A549 (cell line): ENCODE results near the gene MARCHF7. TPM values are rescaled to one million over a fixed set of nuclear protein-coding genes. Genes with fewer than 3 reads are reported as not detected.

Experiments used
- ATAC-seq, 2 experiments: fragments of 200-7000 bp in 1 of 2; fragments of >200 bp in 1 of 2; cut with Nextera tagmentation in 1 of 2; cut with Tn5 transposase in 1 of 2; 3 replicates each; pipeline versions ENCODE4 v1.8.0 to v1.9.1; 2018 to 2020; ENCODE audit warnings: mild to moderate bottlenecking in 1 of 2, moderate library complexity in 1 of 2
- CTCF ChIA-PET: fragments of 300-600 bp; sonication (Branson Sonifier 250); formaldehyde crosslinking; extraction: SDS; loops from one replicate; lab custom pipeline; 2021; ENCODE audit warnings: antibody characterized with exemption, inconsistent platforms; lab: Yijun Ruan, JAX
- POLR2A ChIA-PET: fragments of 350-600 bp; formaldehyde crosslinking; extraction: SDS; loops from one replicate; lab custom pipeline; 2021; ENCODE audit warnings: antibody characterized with exemption, inconsistent platforms; lab: Yijun Ruan, JAX
- DNase-seq, 2 experiments: peaks; one replicate each; pipeline versions ENCODE4 v3.0.0 to v3.0.0-alpha.2; 2011 to 2016; ENCODE audit warnings: low read depth in 1 of 2, low spot score in 1 of 2
- FAIRE-seq: peaks from 2 replicates; lab custom pipeline; 2011; peaks lifted over from hg19 to GRCh38; lab: Jason Lieb, UNC
- H3K27ac ChIP-seq, 2 experiments: fragments of >200 bp; sonication (Bioruptor Twin); formaldehyde crosslinking; 3 replicates each; pipeline ENCODE4 v1.5.1; 2016 to 2017
- H3K4me1 ChIP-seq: fragments of >200 bp; sonication (Bioruptor Twin); formaldehyde crosslinking; 3 replicates; pipeline ENCODE4 v1.6.1; 2016
- H3K4me2 ChIP-seq: fragments of >200 bp; sonication (Bioruptor Twin); formaldehyde crosslinking; 3 replicates; pipeline ENCODE4 v1.6.1; 2016
- H3K4me3 ChIP-seq: fragments of >200 bp; sonication (Bioruptor Twin); formaldehyde crosslinking; 3 replicates; pipeline ENCODE4 v1.5.1; 2016
- H3K9me3 ChIP-seq: fragments of >200 bp; sonication (Bioruptor Twin); formaldehyde crosslinking; 3 replicates; pipeline ENCODE4 v1.6.1; 2016
- FOSB ChIP-seq: fragments of 250-450 bp; sonication (Bioruptor Pico); IDR thresholded peaks from 2 replicates; pipeline ENCODE4 v1.5.0; 2020; ENCODE audit warnings: mild to moderate bottlenecking, moderate library complexity
- HOXB13 ChIP-seq: fragments of 250-450 bp; sonication (Bioruptor Pico); IDR thresholded peaks from 2 replicates; pipeline ENCODE4 v1.5.0; 2020; ENCODE audit warnings: low read depth, mild to moderate bottlenecking, moderate library complexity
- HOXB5 ChIP-seq: fragments of 250-450 bp; sonication (Bioruptor Pico); IDR thresholded peaks from 2 replicates; pipeline ENCODE4 v1.5.0; 2020; ENCODE audit warnings: mild to moderate bottlenecking, moderate library complexity
- JUN ChIP-seq, 2 experiments: fragments of >200 bp; sonication (Bioruptor Twin); formaldehyde crosslinking; IDR thresholded peaks; 2 replicates in 1 of 2; 3 replicates in 1 of 2; pipeline ENCODE4 v1.6.1; 2016 to 2017
- MAFK ChIP-seq: fragments of 450-650 bp; IDR thresholded peaks from 2 replicates; pipeline ENCODE4 v1.6.1; 2014; ENCODE audit not compliant: partially characterized antibody
- NFE2L2 ChIP-seq: fragments of 150-350 bp; conservative IDR thresholded peaks from 2 replicates; pipeline ENCODE4 v1.6.1; 2014; ENCODE audit warnings: low read length
- NR3C1 ChIP-seq: fragments of >200 bp; sonication (Bioruptor Twin); formaldehyde crosslinking; IDR thresholded peaks from 3 replicates; pipeline ENCODE4 v1.6.1; 2017
- RARB ChIP-seq: fragments of 250-450 bp; sonication (Bioruptor Pico); IDR thresholded peaks from 2 replicates; pipeline ENCODE4 v1.8.0; 2021; ENCODE audit warnings: mild to moderate bottlenecking, moderate library complexity
- REST ChIP-seq: fragments of 200-600 bp; sonication (generic); IDR thresholded peaks from 2 replicates; pipeline ENCODE4 v1.6.1; 2016; ENCODE audit warnings: antibody characterized with exemption, mild to moderate bottlenecking, moderate library complexity
- SREBF2 ChIP-seq: fragments of 450-650 bp; IDR thresholded peaks from 2 replicates; pipeline ENCODE4 v1.6.1; 2014; ENCODE audit warnings: mild to moderate bottlenecking, moderate library complexity
- TFCP2L1 ChIP-seq: fragments of 250-450 bp; sonication (Bioruptor Pico); IDR thresholded peaks from 2 replicates; pipeline ENCODE4 v1.5.0; 2021; ENCODE audit warnings: mild to moderate bottlenecking
- TP53 ChIP-seq: fragments of 250-450 bp; sonication (Bioruptor Pico); IDR thresholded peaks from 2 replicates; pipeline ENCODE4 v1.5.0; 2021; ENCODE audit warnings: mild to moderate bottlenecking, moderate library complexity
- ZC3H11A ChIP-seq: fragments of 450-650 bp; IDR thresholded peaks from 2 replicates; pipeline ENCODE4 v1.6.1; 2014; ENCODE audit warnings: antibody characterized with exemption, mild to moderate bottlenecking
- WGBS: methylation state at CpG from one replicate; pipeline ENCODE4 v1.1.6; 2017; ENCODE audit errors: missing lambda C conversion rate; 5-methylcytosine and 5-hydroxymethylcytosine counted together
- polyA plus RNA-seq, 4 experiments: library from polyadenylated mRNA; depleted of rRNA in 3 of 4; stranded (reverse); fragments of >200 nt; fragmentation: RNase III in 1 of 4; extraction: RNeasy Plus Mini Kit Qiagen cat#74134 plus additional on column Dnase treatment in 1 of 4; gene quantifications; 2 replicates in 3 of 4; 3 replicates in 1 of 4; pipeline ENCODE4 v1.2.3, GENCODE V29; 2011 to 2017
- TF ChIP-seq, protein P1 (sequence below): fragments of >200 bp; sonication (Bioruptor Twin); formaldehyde crosslinking; IDR thresholded peaks from 3 replicates; pipeline ENCODE4 v1.6.1; 2016

Gene MARCHF7
- polyA plus RNA-seq, 2 of the 4 experiments (the other 2 are of a cell fraction) = 64.3 to 66.4 TPM

DNA sequence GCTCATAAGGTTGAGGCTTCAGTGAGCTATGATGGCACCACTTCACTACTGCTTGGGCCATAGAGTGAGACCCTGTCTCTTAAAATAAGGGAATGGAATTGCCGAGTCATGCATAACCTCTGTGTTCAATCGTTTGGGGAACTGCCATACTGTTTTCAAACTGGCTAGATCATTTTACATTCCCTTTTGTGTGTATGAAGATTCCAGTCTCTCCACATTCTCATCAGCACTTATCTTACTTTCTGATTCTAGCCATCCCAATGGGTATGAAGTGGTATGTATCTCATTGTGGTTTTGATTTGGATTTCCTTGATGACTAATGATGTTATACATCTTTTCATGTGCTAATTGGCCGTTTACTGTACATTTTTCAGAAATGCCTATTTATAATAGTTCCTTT is 23.7 kb downstream of the MARCHF7 start:
- CTCF ChIA-PET = interaction anchor here (1.1 kb wide), 1 partner anchor 15 kb away, joined by 4 read pairs; no protein-coding TSS in a partner anchor
- ATAC-seq (no peak), FAIRE-seq (no peak), DNase-seq (no peak)
- peak; percentile 73 for TF ChIP-seq NFE2L2
- peak; percentile 80 for TF ChIP-seq MAFK
- no peak for TF ChIP-seq JUN (IDR thresholded peaks at IDR 0.05)
- TF ChIP-seq NR3C1 = no peak
- no peak for TF ChIP-seq TFCP2L1 (CRISPR knock-in tag)
- no peak overlapping the region for H3K4me2 ChIP-seq
- WGBS = 63% methylated on average over 3 of the region's 3 CpGs
- peak overlapping the region in 1 of 2 experiments; percentile 72; a peak in 4 of 6 replicates for H3K27ac ChIP-seq
- POLR2A ChIA-PET = interaction anchor here (1.6 kb wide), 1 partner anchor 120 kb away, joined by 9 read pairs; the partner anchor contains the start of gene BAZ2B
- peaks cover 10% of the 10 kb centered on the region; the same call in 1 of the 3 replicates for H3K4me1 ChIP-seq
- no peak overlapping the region for H3K4me3 ChIP-seq
- H3K9me3 ChIP-seq = no peaks in the 10 kb centered on the region

DNA sequence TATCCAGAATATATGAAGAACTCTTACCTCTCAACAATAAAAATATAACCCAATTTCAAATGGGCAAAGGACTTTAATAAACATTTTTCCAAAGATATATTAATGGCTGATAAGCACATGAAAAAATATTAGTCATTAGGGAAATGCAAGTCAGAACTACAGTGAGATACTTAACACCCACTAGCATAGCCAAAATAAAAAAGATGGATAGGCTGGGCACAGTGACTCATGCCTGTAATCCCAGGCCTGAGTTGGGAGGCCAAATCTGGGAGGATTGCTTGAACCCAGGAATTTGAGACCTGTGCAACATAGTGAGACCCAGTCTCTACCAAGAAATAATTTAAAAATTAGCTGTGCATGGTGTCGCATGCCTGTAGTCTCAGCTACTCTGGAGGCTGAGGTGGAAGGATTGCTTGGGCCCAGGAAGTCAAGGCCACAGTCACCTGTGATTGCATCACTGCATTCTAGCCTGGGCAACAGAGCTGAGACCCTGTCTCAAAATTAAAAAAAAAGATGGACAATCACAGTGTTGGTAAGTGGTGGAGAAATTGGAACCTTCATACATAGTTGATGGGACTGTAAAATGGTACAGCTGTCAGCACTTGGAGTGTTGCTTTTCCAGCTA is 25.1 kb downstream of the MARCHF7 start:
- Histone ChIP-seq H3K4me3 (no peak overlapping the region), H3K27ac (peak overlapping the region in 1 of 2 experiments; percentile 19; a peak in 1 of 6 replicates), H3K4me2 (no peak overlapping the region), H3K4me1 (peaks cover 5% of the 10 kb centered on the region; the same call in 1 of the 3 replicates), H3K9me3 (no peaks in the 10 kb centered on the region)
- ChIA-PET CTCF (interaction anchor here (0.6 to 0.9 kb wide), 3 partner anchors 17 to 180 kb away, joined by 3 to 4 read pairs (median 3); no protein-coding TSS in a partner anchor), POLR2A (interaction anchor here (0.6 kb wide), 1 partner anchor 122 kb away, joined by 8 read pairs; no protein-coding TSS in a partner anchor)
- 100% methylated on average over 1 of the region's 1 CpG for WGBS
- TF ChIP-seq ZC3H11A (no peak), REST (no peak), JUN (IDR thresholded peaks at IDR 0.05) (no peak), TP53 (no peak)
- ATAC-seq = no peak
- no peak for DNase-seq
- FAIRE-seq = no peak

- ChIA-PET POLR2A (interaction anchor here (0.6 to 0.9 kb wide), 2 partner anchors 122 to 123 kb away, joined by 3 to 8 read pairs; no protein-coding TSS in a partner anchor), CTCF (interaction anchor here (0.6 to 0.9 kb wide), 3 partner anchors 16 to 180 kb away, joined by 3 to 4 read pairs (median 3); no protein-coding TSS in a partner anchor)
- WGBS = 92% methylated on average over 8 of the region's 11 CpGs
- peak overlapping the region in 1 of 2 experiments; percentile 19; a peak in 1 of 6 replicates for H3K27ac ChIP-seq
- ATAC-seq = peak in 1 of 2 experiments; percentile 25; a peak in 3 of 6 replicates
- no peak for FAIRE-seq
- H3K4me1 ChIP-seq = 0 out of 3 replicates have a peak, but pooled peaks cover 4% of the 10 kb centered on the region
- H3K9me3 ChIP-seq = no peaks in the 10 kb centered on the region
- no peak overlapping the region for H3K4me2 ChIP-seq
- no peak for DNase-seq
- H3K4me3 ChIP-seq = no peak overlapping the region
- TF ChIP-seq HOXB13 (no peak), FOSB (CRISPR knock-in tag) (no peak), HOXB5 (CRISPR knock-in tag) (no peak), RARB (CRISPR knock-in tag) (no peak), SREBF2 (no peak)
- TF ChIP-seq, protein P1, sequence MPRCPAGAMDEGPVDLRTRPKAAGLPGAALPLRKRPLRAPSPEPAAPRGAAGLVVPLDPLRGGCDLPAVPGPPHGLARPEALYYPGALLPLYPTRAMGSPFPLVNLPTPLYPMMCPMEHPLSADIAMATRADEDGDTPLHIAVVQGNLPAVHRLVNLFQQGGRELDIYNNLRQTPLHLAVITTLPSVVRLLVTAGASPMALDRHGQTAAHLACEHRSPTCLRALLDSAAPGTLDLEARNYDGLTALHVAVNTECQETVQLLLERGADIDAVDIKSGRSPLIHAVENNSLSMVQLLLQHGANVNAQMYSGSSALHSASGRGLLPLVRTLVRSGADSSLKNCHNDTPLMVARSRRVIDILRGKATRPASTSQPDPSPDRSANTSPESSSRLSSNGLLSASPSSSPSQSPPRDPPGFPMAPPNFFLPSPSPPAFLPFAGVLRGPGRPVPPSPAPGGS = no peak
These were observed 25.6 kb downstream of the MARCHF7 start for GRCh38 chr2:159737917-159738296.
